Esophagus muscularis mucosa (tissue), 3 donors: ENCODE data around the gene HIBCH.

Experiments used
- CTCF ChIP-seq, 3 experiments: fragments of 200-600 bp in 2 of 3; fragments of 450-650 bp in 1 of 3; sonication (generic) in 2 of 3; IDR thresholded peaks; one replicate each; pipeline ENCODE4 v1.5.1; 2017 to 2019; ENCODE audit warnings: antibody characterized with exemption in 3 of 3, mild to moderate bottlenecking in 2 of 3, moderate library complexity in 1 of 3
- POLR2AphosphoS5 ChIP-seq, 2 donors: sonication (generic); formaldehyde crosslinking; IDR thresholded peaks; one replicate each; pipeline ENCODE4 v1.6.1; 2017; ENCODE audit warnings: antibody characterized with exemption in 2 of 2

- TF ChIP-seq POLR2AphosphoS5 (IDR thresholded peaks at IDR 0.05) (no peak), CTCF (IDR thresholded peaks at IDR 0.05) (no peak)
Measured at GRCh38 chr2:190255676-190256075, 64.0 kb downstream of the HIBCH start.
